Eye (tissue), 1 donor: ENCODE results near the gene SLC6A19.
"Not testable (repeated sequence)": the region's sequence is repeated elsewhere in the genome, so short reads cannot be mapped to it uniquely, and the experiment has no call there.

ENCODE experiments used
- DNase-seq: peaks from one replicate; pipeline ENCODE4 v3.0.0-alpha.2; 2015

SLC6A19 gene

GRCh38 chr5:1247811-1248210, 46.4 kb downstream of the SLC6A19 start:
- no peak for DNase-seq

GRCh38 chr5:1249366-1250280, 48.2 kb downstream of the SLC6A19 start:
- no peak for DNase-seq

- DNase-seq, result no peak
Measured at GRCh38 chr5:1251678-1252580, 50.5 kb downstream of the SLC6A19 start.

GRCh38 chr5:1252681-1253080, 51.3 kb downstream of the SLC6A19 start:
- DNase-seq, result no peak

- DNase-seq, result no peak
Measured at GRCh38 chr5:1253456-1254105, 52.2 kb downstream of the SLC6A19 start.

- DNase-seq, result no peak
Measured at GRCh38 chr5:1254196-1254595, 52.8 kb downstream of the SLC6A19 start.

GRCh38 chr5:1255081-1255561, 53.7 kb downstream of the SLC6A19 start:
- no peak for DNase-seq

GRCh38 chr5:1256776-1257175, 55.4 kb downstream of the SLC6A19 start:
- DNase-seq, result no peak

- DNase-seq, result no peak
Measured at GRCh38 chr5:1257363-1257762, 56.0 kb downstream of the SLC6A19 start.

- no peak for DNase-seq
Measured at GRCh38 chr5:1257841-1258240, 56.4 kb downstream of the SLC6A19 start.

- DNase-seq, result no peak
Measured at GRCh38 chr5:1259806-1260480, 58.5 kb downstream of the SLC6A19 start.

GRCh38 chr5:1261643-1262042, 60.2 kb downstream of the SLC6A19 start:
- no peak for DNase-seq

- DNase-seq, result no peak
Measured at GRCh38 chr5:1262381-1262780, 61.0 kb downstream of the SLC6A19 start.

- no peak for DNase-seq
Measured at GRCh38 chr5:1264211-1264610, 62.8 kb downstream of the SLC6A19 start.

GRCh38 chr5:1265026-1265425, 63.6 kb downstream of the SLC6A19 start:
- DNase-seq, result no peak

- no peak for DNase-seq
Measured at GRCh38 chr5:1265461-1266455, 64.4 kb downstream of the SLC6A19 start.

GRCh38 chr5:1266791-1267190, 65.4 kb downstream of the SLC6A19 start:
- no peak for DNase-seq

GRCh38 chr5:1267464-1267863, 66.1 kb downstream of the SLC6A19 start:
- not testable (repeated sequence) for DNase-seq

- DNase-seq, result no peak
Measured at GRCh38 chr5:1268056-1268455, 66.7 kb downstream of the SLC6A19 start.

- DNase-seq, result no peak
Measured at GRCh38 chr5:1268666-1269065, 67.3 kb downstream of the SLC6A19 start.

GRCh38 chr5:1270426-1270825, 69.0 kb downstream of the SLC6A19 start:
- no peak for DNase-seq
